Tibial nerve (tissue), 4 donors: Measurements from ENCODE around the gene ONECUT1. TPM values are rescaled to one million over a fixed set of nuclear protein-coding genes. Genes with fewer than 3 reads are reported as not detected.

Source experiments
- DNase-seq, 2 donors: peaks; one replicate each; pipeline ENCODE4 v3.0.0-alpha.2; 2019; ENCODE audit warnings: low spot score in 2 of 2
- H3K27ac ChIP-seq, 4 donors: fragments of 200-600 bp; sonication (generic) in 3 of 4; one replicate each; pipeline ENCODE4 v1.5.1; 2017 to 2019; ENCODE audit warnings: mild to moderate bottlenecking in 1 of 4
- H3K27me3 ChIP-seq, 2 donors: fragments of 200-600 bp; sonication (generic) in 1 of 2; one replicate each; pipeline versions ENCODE4 v1.5.1 to v1.6.0; 2017 to 2019
- H3K36me3 ChIP-seq, 3 donors: fragments of 200-600 bp; sonication (generic); one replicate each; pipeline ENCODE4 v1.5.1; 2018 to 2019
- H3K4me1 ChIP-seq, 4 donors: fragments of 200-600 bp; sonication (generic) in 3 of 4; one replicate each; pipeline ENCODE4 v1.5.1; 2017 to 2019
- H3K4me3 ChIP-seq, 4 donors: fragments of 200-600 bp; sonication (generic) in 3 of 4; one replicate each; pipeline ENCODE4 v1.5.1; 2017 to 2019; ENCODE audit warnings: mild to moderate bottlenecking in 1 of 4, moderate library complexity in 1 of 4
- H3K9me3 ChIP-seq, 4 donors: fragments of 200-600 bp; sonication (generic) in 3 of 4; one replicate each; pipeline ENCODE4 v1.5.1; 2017 to 2019
- CTCF ChIP-seq, 5 experiments: fragments of 200-600 bp in 3 of 5; fragments of 450-650 bp in 2 of 5; sonication (generic) in 3 of 5; IDR thresholded peaks; one replicate each; pipeline ENCODE4 v1.5.1; 2016 to 2019; ENCODE audit warnings: antibody characterized with exemption in 5 of 5, mild to moderate bottlenecking in 3 of 5, moderate library complexity in 2 of 5
- EP300 ChIP-seq, 2 donors: sonication (generic); formaldehyde crosslinking; IDR thresholded peaks; one replicate each; pipeline ENCODE4 v1.6.1; 2017; ENCODE audit warnings: antibody characterized with exemption in 2 of 2, mild to moderate bottlenecking in 1 of 2
- POLR2A ChIP-seq, 2 donors: fragments of 450-650 bp; IDR thresholded peaks; one replicate each; pipeline ENCODE4 v1.6.1; 2017; ENCODE audit warnings: antibody characterized with exemption in 2 of 2, mild to moderate bottlenecking in 2 of 2, moderate library complexity in 2 of 2
- WGBS, 2 donors: methylation state at CpG; one replicate each; pipeline ENCODE4 v1.1.5; 2018; 5-methylcytosine and 5-hydroxymethylcytosine counted together
- total RNA-seq, 4 donors: library from RNA; depleted of rRNA; stranded (reverse); fragments of >200 nt; gene quantifications; one replicate each; pipeline ENCODE4 v1.1.0, GENCODE V29; 2016

The ONECUT1 gene
- total RNA-seq, 4 donors from 2014 or later: 0.22 to 2.4 TPM; not detected in 2

- Histone ChIP-seq H3K27me3 (peaks cover 0 to 99% of the 10 kb centered on the region in 2 donors), H3K9me3 (no peaks in the 10 kb centered on the region), H3K4me1 (peaks cover 0 to 50% (median 26%) of the 10 kb centered on the region in 4 donors), H3K36me3 (no peaks in the 10 kb centered on the region), H3K27ac (no peak overlapping the region), H3K4me3 (no peak overlapping the region)
- no peak for DNase-seq
- TF ChIP-seq CTCF (IDR thresholded peaks at IDR 0.05) (no peak), POLR2A (IDR thresholded peaks at IDR 0.05) (no peak)
- 40 to 44% methylated on average over 5 of the region's 5 CpGs for WGBS, 2 donors
These were observed 1.6 kb upstream of the ONECUT1 start for GRCh38 chr15:52791776-52792175.

GRCh38 chr15:52790941-52791751 is 1.0 kb upstream of the ONECUT1 start:
- H3K4me3 ChIP-seq: peak overlapping the region; percentile 29 to 55 (median 44)
- H3K36me3 ChIP-seq: no peaks in the 10 kb centered on the region
- TF ChIP-seq EP300 (IDR thresholded peaks at IDR 0.05) (no peak), CTCF (IDR thresholded peaks at IDR 0.05) (peak in 1 of 5 experiments; percentile 7)
- WGBS, 2 donors: 11 to 14% methylated on average over 35 to 40 of the region's 50 CpGs
- H3K4me1 ChIP-seq: peaks cover 0 to 56% (median 26%) of the 10 kb centered on the region in 4 donors
- H3K27ac ChIP-seq: no peak overlapping the region
- DNase-seq: no peak
- H3K9me3 ChIP-seq: no peaks in the 10 kb centered on the region
- H3K27me3 ChIP-seq: peaks cover 0 to 99% of the 10 kb centered on the region in 2 donors

GRCh38 chr15:52789601-52790168 is 451 bp downstream of the ONECUT1 start:
- Histone ChIP-seq H3K27me3 (peaks cover 0 to 99% of the 10 kb centered on the region in 2 donors), H3K27ac (no peak overlapping the region), H3K9me3 (no peaks in the 10 kb centered on the region), H3K36me3 (no peaks in the 10 kb centered on the region), H3K4me3 (peak overlapping the region; percentile 29 to 55 (median 44)), H3K4me1 (peaks cover 0 to 66% (median 39%) of the 10 kb centered on the region in 4 donors)
- no peak for DNase-seq
- no peak for TF ChIP-seq EP300 (IDR thresholded peaks at IDR 0.05)
- no peak for TF ChIP-seq POLR2A (IDR thresholded peaks at IDR 0.05)
- TF ChIP-seq CTCF (IDR thresholded peaks at IDR 0.05): no peak
- WGBS, 2 donors: 1 to 3% methylated on average over 15 to 34 of the region's 51 CpGs

GRCh38 chr15:52789008-52789600 is 1.0 kb downstream of the ONECUT1 start:
- no peak for DNase-seq
- WGBS, 2 donors: 5 to 9% methylated on average over 18 to 23 of the region's 37 CpGs
- no peak overlapping the region for H3K27ac ChIP-seq
- TF ChIP-seq POLR2A (IDR thresholded peaks at IDR 0.05): no peak
- TF ChIP-seq EP300 (IDR thresholded peaks at IDR 0.05): no peak
- TF ChIP-seq CTCF (IDR thresholded peaks at IDR 0.05): no peak
- H3K9me3 ChIP-seq: no peaks in the 10 kb centered on the region
- H3K4me1 ChIP-seq: peaks cover 0 to 72% (median 43%) of the 10 kb centered on the region in 4 donors
- peak overlapping the region in 2 of 4 donors; percentile 47 to 55 for H3K4me3 ChIP-seq
- H3K36me3 ChIP-seq: no peaks in the 10 kb centered on the region
- peaks cover 0 to 99% of the 10 kb centered on the region in 2 donors for H3K27me3 ChIP-seq
